ENCODE results near the gene KCNK15.

Gene KCNK15

GRCh38 chr20:44765701-44766347 lies 20.2 kb downstream of the KCNK15 start:
- DNase-seq (ENCODE audit: low read depth), result no peak
- no peak overlapping the region for H3K4me3 ChIP-seq (ENCODE audit: low read depth, low read length)
- no peak for TF ChIP-seq CTCF (IDR thresholded peaks at IDR 0.05; ENCODE audit: insufficient read depth, low read depth, low read length, missing control alignments)

GRCh38 chr20:44768256-44768655 lies 22.6 kb downstream of the KCNK15 start:
- no peak for DNase-seq (ENCODE audit: low read depth)
- no peak overlapping the region for H3K4me3 ChIP-seq (ENCODE audit: low read depth, low read length)
- TF ChIP-seq CTCF (IDR thresholded peaks at IDR 0.05; ENCODE audit: insufficient read depth, low read depth, low read length, missing control alignments), result no peak

GRCh38 chr20:44768854-44769480 lies 23.3 kb downstream of the KCNK15 start:
- no peak for DNase-seq (ENCODE audit: low read depth)
- no peak for TF ChIP-seq CTCF (IDR thresholded peaks at IDR 0.05; ENCODE audit: insufficient read depth, low read depth, low read length, missing control alignments)
- H3K4me3 ChIP-seq (ENCODE audit: low read depth, low read length), result no peak overlapping the region

GRCh38 chr20:44769481-44769863 lies 23.8 kb downstream of the KCNK15 start:
- no peak for DNase-seq (ENCODE audit: low read depth)
- no peak overlapping the region for H3K4me3 ChIP-seq (ENCODE audit: low read depth, low read length)

GRCh38 chr20:44770484-44771171 lies 25.0 kb downstream of the KCNK15 start:
- H3K4me3 ChIP-seq (ENCODE audit: low read depth, low read length), result no peak overlapping the region
- no peak for TF ChIP-seq CTCF (IDR thresholded peaks at IDR 0.05; ENCODE audit: insufficient read depth, low read depth, low read length, missing control alignments)
- no peak for DNase-seq (ENCODE audit: low read depth)

More at GRCh38 chr20:44769481-44769863, 23.8 kb downstream of the KCNK15 start:
- TF ChIP-seq CTCF (IDR thresholded peaks at IDR 0.05; ENCODE audit: insufficient read depth, low read depth, low read length, missing control alignments), result no peak

- TF ChIP-seq CTCF (IDR thresholded peaks at IDR 0.05; ENCODE audit: insufficient read depth, low read depth, low read length, missing control alignments), result no peak
- DNase-seq (ENCODE audit: low read depth), result no peak
- no peak overlapping the region for H3K4me3 ChIP-seq (ENCODE audit: low read depth, low read length)
Measured at GRCh38 chr20:44771172-44771535, 25.5 kb downstream of the KCNK15 start.
